WI38 (cell line): ENCODE data around the gene LTA.

ENCODE experiments used
- H3K4me3 ChIP-seq: 2 replicates; pipeline ENCODE4 v1.5.1; 2011; ENCODE audit warnings: low read depth, mild to moderate bottlenecking, control low read depth, low read length
- TF ChIP-seq, protein P1 (sequence below): IDR thresholded peaks from 2 replicates; pipeline ENCODE4 v1.5.1; 2012; ENCODE audit warnings: low read depth, mild to moderate bottlenecking, control low read depth, low read length

Gene LTA

DNA sequence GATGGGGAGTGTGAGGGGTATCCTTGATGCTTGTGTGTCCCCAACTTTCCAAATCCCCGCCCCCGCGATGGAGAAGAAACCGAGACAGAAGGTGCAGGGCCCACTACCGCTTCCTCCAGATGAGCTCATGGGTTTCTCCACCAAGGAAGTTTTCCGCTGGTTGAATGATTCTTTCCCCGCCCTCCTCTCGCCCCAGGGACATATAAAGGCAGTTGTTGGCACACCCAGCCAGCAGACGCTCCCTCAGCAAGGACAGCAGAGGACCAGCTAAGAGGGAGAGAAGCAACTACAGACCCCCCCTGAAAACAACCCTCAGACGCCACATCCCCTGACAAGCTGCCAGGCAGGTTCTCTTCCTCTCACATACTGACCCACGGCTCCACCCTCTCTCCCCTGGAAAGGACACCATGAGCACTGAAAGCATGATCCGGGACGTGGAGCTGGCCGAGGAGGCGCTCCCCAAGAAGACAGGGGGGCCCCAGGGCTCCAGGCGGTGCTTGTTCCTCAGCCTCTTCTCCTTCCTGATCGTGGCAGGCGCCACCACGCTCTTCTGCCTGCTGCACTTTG, 3.3 kb downstream of the LTA start, which contains the start of gene TNF:
TSS of gene TNF (plus strand) at position 231 of the 567 bp plus-strand sequence. CDS start at position 408, 177 bp downstream.
- no peak within 1 kb of the TSS for H3K4me3 ChIP-seq
- TF ChIP-seq, protein P1, sequence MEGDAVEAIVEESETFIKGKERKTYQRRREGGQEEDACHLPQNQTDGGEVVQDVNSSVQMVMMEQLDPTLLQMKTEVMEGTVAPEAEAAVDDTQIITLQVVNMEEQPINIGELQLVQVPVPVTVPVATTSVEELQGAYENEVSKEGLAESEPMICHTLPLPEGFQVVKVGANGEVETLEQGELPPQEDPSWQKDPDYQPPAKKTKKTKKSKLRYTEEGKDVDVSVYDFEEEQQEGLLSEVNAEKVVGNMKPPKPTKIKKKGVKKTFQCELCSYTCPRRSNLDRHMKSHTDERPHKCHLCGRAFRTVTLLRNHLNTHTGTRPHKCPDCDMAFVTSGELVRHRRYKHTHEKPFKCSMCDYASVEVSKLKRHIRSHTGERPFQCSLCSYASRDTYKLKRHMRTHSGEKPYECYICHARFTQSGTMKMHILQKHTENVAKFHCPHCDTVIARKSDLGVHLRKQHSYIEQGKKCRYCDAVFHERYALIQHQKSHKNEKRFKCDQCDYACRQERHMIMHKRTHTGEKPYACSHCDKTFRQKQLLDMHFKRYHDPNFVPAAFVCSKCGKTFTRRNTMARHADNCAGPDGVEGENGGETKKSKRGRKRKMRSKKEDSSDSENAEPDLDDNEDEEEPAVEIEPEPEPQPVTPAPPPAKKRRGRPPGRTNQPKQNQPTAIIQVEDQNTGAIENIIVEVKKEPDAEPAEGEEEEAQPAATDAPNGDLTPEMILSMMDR, result no peak

DNA sequence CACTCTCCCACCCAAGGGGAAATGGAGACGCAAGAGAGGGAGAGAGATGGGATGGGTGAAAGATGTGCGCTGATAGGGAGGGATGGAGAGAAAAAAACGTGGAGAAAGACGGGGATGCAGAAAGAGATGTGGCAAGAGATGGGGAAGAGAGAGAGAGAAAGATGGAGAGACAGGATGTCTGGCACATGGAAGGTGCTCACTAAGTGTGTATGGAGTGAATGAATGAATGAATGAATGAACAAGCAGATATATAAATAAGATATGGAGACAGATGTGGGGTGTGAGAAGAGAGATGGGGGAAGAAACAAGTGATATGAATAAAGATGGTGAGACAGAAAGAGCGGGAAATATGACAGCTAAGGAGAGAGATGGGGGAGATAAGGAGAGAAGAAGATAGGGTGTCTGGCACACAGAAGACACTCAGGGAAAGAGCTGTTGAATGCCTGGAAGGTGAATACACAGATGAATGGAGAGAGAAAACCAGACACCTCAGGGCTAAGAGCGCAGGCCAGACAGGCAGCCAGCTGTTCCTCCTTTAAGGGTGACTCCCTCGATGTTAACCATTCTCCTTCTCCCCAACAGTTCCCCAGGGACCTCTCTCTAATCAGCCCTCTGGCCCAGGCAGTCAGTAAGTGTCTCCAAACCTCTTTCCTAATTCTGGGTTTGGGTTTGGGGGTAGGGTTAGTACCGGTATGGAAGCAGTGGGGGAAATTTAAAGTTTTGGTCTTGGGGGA, 4.0 kb downstream of the LTA start:
- no peak overlapping the region for H3K4me3 ChIP-seq
- TF ChIP-seq, protein P1, result no peak

DNA sequence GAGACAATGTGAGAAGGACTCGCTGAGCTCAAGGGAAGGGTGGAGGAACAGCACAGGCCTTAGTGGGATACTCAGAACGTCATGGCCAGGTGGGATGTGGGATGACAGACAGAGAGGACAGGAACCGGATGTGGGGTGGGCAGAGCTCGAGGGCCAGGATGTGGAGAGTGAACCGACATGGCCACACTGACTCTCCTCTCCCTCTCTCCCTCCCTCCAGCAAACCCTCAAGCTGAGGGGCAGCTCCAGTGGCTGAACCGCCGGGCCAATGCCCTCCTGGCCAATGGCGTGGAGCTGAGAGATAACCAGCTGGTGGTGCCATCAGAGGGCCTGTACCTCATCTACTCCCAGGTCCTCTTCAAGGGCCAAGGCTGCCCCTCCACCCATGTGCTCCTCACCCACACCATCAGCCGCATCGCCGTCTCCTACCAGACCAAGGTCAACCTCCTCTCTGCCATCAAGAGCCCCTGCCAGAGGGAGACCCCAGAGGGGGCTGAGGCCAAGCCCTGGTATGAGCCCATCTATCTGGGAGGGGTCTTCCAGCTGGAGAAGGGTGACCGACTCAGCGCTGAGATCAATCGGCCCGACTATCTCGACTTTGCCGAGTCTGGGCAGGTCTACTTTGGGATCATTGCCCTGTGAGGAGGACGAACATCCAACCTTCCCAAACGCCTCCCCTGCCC, 4.9 kb downstream of the LTA start:
- H3K4me3 ChIP-seq, result no peak overlapping the region
- TF ChIP-seq, protein P1, result no peak

DNA sequence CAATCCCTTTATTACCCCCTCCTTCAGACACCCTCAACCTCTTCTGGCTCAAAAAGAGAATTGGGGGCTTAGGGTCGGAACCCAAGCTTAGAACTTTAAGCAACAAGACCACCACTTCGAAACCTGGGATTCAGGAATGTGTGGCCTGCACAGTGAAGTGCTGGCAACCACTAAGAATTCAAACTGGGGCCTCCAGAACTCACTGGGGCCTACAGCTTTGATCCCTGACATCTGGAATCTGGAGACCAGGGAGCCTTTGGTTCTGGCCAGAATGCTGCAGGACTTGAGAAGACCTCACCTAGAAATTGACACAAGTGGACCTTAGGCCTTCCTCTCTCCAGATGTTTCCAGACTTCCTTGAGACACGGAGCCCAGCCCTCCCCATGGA, 5.5 kb downstream of the LTA start:
- H3K4me3 ChIP-seq, result no peak overlapping the region
- TF ChIP-seq, protein P1, result no peak

DNA sequence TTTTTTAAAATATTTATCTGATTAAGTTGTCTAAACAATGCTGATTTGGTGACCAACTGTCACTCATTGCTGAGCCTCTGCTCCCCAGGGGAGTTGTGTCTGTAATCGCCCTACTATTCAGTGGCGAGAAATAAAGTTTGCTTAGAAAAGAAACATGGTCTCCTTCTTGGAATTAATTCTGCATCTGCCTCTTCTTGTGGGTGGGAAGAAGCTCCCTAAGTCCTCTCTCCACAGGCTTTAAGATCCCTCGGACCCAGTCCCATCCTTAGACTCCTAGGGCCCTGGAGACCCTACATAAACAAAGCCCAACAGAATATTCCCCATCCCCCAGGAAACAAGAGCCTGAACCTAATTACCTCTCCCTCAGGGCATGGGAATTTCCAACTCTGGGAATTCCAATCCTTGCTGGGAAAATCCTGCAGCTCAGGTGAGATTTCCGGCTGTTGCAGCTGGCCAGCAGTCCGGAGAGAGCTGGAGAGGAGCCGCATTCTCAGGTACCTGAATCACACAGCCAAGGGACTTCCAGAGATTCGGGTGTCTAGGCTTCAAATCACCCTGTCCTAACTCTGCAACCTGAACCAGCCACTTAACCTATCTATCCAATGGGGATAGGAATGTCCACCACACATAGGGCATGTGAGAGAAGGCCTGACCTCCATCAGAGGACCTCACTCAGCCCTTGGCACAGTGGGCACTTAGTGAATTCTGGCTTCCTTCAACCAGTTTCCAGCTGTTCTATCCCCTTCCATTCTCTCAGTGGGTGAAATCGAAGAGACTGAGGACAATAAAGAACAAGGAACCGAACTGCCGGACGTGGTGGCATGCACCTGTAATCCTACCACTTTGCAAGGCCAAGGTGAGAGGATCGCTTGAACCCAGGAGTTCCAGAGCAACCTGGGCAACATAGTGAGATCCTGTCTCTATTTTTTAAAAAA, 6.4 kb downstream of the LTA start:
- TF ChIP-seq, protein P1, result no peak
- H3K4me3 ChIP-seq, result no peak overlapping the region

DNA sequence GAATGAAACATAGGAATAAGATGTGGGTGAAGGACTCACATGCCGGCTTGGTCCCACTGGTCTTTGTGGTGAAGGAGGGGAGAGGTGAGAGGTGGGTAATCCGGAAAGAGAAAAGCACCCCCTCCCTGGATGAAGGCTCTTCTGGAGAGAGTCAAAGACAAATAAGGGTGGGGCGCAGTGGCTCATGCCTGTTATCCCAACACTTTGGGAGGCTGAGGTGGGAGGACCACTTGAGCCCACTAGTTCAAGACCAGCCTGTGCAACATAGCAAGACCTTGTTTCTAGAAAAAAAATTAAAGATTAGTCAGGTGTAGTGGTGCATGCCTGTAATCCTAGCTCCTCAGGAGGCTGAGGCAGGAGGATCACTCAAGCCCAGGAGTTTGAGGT, 7.0 kb downstream of the LTA start:
- H3K4me3 ChIP-seq, result no peak overlapping the region

More for the DNA sequence above, 7.0 kb downstream of the LTA start:
- TF ChIP-seq, protein P1, result no peak
